ENCODE data around the gene TTC22. TPM values are rescaled to one million over a fixed set of nuclear protein-coding genes. Genes with fewer than 3 reads are reported as not detected.

The TTC22 gene
- 5.3 and 5.7 TPM in 2 replicates for total RNA-seq

DNA sequence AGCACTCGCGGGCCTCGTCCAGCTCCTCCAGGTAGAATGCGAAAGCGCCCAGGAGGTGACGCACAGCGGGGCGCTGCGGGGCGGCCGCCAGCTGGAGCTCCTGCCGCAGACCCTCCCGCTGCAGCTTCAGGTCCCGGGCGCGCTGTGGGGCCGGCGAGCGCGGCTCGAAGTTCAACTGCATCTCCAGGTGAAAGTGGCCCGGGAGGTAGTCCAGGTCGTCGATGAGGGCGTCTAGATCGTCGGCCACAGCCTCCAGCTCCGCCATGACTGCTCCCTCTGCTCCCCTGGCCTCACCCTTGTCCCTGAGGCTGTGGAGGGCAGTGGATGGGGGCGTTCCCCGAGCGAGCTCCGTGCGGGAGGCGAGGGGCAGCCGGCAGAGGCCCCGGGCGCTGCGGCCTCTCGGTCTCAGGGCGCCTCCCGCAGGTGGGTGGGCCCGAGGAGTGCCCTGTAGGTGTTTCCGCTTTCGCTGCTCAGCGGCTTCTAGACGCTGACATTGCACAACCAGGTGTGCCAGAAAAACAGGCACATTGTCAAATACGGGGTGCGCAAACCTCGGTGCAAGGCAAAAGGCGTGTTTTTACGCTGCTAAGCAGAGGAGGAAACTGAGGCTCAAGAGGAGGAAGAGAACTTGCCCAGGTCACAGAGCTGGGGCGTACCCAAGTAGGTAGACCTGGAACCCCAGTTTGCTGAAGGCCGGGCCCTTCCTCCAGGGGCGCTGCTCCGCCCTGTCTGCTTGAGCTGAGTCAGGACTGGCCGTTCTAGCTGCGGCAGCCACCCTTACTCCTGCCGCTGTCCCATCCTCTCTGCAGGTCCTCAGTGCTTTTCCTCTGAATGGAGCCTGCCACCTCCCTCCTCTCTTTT lies at the start of gene TTC22:
Gene TTC22 (minus strand): TSS at position 425 of the 861 bp plus-strand sequence. CDS start 160 bp downstream, at position 265.
- H3K27me3 ChIP-seq (ENCODE audit: control insufficient read depth, insufficient read depth, low read length) = peaks cover 14% of the 10 kb centered on the region
- no peak for DNase-seq (ENCODE audit: low read depth)
- TF ChIP-seq, protein P1, sequence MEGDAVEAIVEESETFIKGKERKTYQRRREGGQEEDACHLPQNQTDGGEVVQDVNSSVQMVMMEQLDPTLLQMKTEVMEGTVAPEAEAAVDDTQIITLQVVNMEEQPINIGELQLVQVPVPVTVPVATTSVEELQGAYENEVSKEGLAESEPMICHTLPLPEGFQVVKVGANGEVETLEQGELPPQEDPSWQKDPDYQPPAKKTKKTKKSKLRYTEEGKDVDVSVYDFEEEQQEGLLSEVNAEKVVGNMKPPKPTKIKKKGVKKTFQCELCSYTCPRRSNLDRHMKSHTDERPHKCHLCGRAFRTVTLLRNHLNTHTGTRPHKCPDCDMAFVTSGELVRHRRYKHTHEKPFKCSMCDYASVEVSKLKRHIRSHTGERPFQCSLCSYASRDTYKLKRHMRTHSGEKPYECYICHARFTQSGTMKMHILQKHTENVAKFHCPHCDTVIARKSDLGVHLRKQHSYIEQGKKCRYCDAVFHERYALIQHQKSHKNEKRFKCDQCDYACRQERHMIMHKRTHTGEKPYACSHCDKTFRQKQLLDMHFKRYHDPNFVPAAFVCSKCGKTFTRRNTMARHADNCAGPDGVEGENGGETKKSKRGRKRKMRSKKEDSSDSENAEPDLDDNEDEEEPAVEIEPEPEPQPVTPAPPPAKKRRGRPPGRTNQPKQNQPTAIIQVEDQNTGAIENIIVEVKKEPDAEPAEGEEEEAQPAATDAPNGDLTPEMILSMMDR (IDR thresholded peaks at IDR 0.05; ENCODE audit: insufficient read depth, low read length, poor library complexity, severe bottlenecking) = peak; percentile 53
- H3K4me3 ChIP-seq (ENCODE audit: low read depth, low read length) = peak within 1 kb of the TSS; percentile 29
- H3K36me3 ChIP-seq (ENCODE audit: control insufficient read depth, insufficient read depth, low read length) = no peaks in the 10 kb centered on the region

DNA sequence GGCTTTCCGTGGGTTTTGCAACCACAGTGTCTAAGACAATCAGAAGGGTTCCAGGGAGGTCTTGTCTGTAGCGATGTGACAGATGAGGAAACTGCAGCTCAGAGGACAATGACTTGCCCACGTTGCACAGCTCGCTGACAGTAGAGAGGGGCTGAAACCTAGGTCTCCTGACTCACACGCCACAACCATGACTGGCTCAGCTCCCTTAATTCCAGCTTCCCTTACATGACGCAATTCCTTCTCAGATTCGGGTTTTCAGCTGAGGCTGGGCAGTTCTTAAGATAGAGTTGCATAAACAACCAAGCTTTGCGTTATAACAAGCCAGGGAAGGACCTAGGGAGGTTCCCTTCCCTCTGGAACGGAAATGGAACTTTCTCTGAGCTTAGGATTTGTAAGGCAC lies 49.6 kb upstream of the TTC22 start:
- Histone ChIP-seq H3K36me3 (ENCODE audit: control insufficient read depth, insufficient read depth, low read length) (peaks cover 9% of the 10 kb centered on the region), H3K27me3 (ENCODE audit: control insufficient read depth, insufficient read depth, low read length) (no peaks in the 10 kb centered on the region), H3K4me3 (ENCODE audit: low read depth, low read length) (no peak overlapping the region)
- TF ChIP-seq, protein P1 (IDR thresholded peaks at IDR 0.05; ENCODE audit: insufficient read depth, low read length, poor library complexity, severe bottlenecking) = no peak
- peak; percentile 61 for DNase-seq (ENCODE audit: low read depth)

DNA sequence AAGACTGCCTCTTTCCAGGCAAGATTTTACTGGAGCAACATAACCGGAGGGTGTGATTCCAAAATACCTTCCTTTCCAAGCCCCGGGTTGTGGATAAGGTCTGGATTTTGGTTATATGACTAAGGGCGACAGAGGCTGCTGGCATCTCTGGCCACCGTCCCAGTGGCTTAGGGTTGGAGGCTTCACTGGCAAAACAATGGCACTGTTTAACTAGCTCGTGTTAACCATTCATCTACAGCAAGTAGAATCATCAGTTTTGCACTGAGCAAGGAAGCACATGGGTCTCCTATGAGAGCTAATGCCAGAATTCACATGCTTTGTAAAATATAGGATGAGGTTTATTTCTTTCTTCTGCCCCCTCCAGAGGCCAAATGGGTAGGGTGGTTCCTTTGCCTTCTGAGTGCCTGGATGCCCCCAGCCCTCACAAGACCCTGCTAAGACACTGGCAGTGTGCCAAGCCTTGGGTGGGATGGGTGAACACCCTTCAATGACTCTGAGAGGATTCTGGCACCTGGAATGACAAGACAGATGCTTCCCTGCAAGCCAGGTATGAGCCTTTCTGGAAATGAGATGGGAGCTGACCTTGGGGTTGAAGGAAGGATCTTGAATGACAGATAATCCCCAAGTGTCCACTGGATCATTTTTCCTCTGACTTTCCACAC lies 49.1 kb upstream of the TTC22 start:
- no peak for DNase-seq (ENCODE audit: low read depth)
- Histone ChIP-seq H3K36me3 (ENCODE audit: control insufficient read depth, insufficient read depth, low read length) (peaks cover 8% of the 10 kb centered on the region), H3K27me3 (ENCODE audit: control insufficient read depth, insufficient read depth, low read length) (no peaks in the 10 kb centered on the region), H3K4me3 (ENCODE audit: low read depth, low read length) (no peak overlapping the region)
- TF ChIP-seq, protein P1 (IDR thresholded peaks at IDR 0.05; ENCODE audit: insufficient read depth, low read length, poor library complexity, severe bottlenecking) = no peak

DNA sequence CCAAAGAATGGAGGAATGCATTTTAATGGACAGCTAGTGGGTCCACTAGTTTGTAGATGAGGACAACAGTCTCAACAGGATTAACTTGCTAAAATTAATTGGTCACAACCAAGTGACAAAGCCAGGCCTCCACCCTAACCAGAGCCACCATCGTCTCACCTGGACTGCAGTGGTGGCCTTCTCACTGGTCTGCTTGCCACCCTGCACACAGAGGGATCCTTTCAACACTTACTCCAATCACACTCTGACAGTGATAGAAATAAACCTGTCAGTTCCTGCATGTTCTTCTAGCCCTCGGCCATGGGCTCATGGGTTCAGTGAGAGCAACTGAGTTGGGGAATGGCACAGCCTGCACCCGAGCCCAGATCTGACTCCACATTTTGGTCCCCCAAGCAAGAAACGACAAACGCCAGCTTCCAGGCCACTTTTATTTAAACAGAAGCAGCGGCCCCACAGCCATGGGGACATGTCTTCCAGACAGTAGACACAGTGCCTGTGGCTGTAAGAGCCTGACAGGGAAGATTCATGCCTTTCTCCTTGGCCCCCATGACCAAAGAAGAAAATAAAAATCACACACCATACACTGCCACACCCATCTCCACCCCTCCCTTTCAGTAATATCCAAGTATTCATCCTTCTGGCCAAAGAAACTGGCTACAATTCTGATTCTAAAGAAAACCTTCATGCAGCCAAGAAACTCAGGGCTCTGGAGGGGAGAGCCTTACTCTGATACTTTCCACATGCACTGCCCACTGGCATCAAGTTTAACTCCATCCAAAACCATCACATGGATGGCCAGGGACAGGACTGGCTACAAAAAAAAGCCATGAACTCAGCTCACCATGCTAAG lies 48.3 kb upstream of the TTC22 start:
- TF ChIP-seq, protein P1 (IDR thresholded peaks at IDR 0.05; ENCODE audit: insufficient read depth, low read length, poor library complexity, severe bottlenecking) = no peak
- peaks cover 8% of the 10 kb centered on the region for H3K36me3 ChIP-seq (ENCODE audit: control insufficient read depth, insufficient read depth, low read length)
- no peak for DNase-seq (ENCODE audit: low read depth)
- no peaks in the 10 kb centered on the region for H3K27me3 ChIP-seq (ENCODE audit: control insufficient read depth, insufficient read depth, low read length)
- no peak overlapping the region for H3K4me3 ChIP-seq (ENCODE audit: low read depth, low read length)

DNA sequence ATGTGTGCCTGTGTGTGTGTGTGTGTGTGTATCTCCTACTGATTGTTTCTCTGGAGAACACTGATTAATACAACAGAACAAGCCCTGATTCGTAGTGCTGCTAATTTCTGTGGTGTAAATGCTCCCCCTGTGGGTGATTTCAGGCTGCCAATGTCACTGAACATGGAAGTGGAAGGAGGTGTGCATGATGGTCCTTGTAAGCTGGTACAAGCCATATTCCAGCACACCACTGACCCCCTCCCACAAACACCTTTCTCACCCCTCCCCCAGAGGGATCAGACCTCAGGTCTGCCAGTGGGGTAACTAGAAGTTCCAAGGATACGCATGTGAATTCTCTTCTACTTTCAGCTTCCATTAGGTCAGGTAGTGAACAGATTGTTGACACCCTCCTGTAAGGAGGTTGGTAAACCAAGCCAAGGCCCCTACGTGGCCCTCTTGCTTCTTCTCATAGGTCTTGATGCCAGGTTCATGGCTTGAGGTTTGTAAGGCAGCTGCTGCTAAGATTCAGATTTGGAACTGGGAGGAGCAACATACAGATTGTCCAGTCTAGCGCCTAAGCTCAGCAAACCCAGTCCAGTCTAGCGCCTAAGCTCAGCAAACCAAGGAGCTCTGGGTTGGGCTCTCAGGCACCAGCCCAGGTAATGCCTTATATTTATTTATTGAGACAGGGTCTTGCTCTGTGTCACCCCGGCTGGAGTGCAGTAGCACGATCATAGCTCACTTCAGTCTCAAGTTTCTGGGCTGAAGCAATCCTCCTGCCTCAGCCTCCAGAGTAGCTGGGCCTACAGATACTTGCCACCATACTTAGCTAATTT lies 47.2 kb upstream of the TTC22 start:
- Histone ChIP-seq H3K4me3 (ENCODE audit: low read depth, low read length) (no peak overlapping the region), H3K27me3 (ENCODE audit: control insufficient read depth, insufficient read depth, low read length) (no peaks in the 10 kb centered on the region), H3K36me3 (ENCODE audit: control insufficient read depth, insufficient read depth, low read length) (peaks cover 5% of the 10 kb centered on the region)
- TF ChIP-seq, protein P1 (IDR thresholded peaks at IDR 0.05; ENCODE audit: insufficient read depth, low read length, poor library complexity, severe bottlenecking) = no peak
- no peak for DNase-seq (ENCODE audit: low read depth)

Data from kidney epithelial cell (primary cell).